Left kidney (tissue), 2 donors: ENCODE measurements around the gene KLK8. TPM values are rescaled to one million over a fixed set of nuclear protein-coding genes. Genes with fewer than 3 reads are reported as not detected.
"Not testable (repeated sequence)": the region's sequence is repeated elsewhere in the genome, so short reads cannot be mapped to it uniquely, and the experiment has no call there.

Experiments
- DNase-seq: peaks from one replicate; pipeline ENCODE4 v3.0.0-alpha.2; 2013
- polyA plus RNA-seq: library from polyadenylated mRNA; unstranded; fragments of 120-200 nt; gene quantifications from one replicate; pipeline ENCODE4 v1.2.1, GENCODE V29; 2013; ENCODE audit not compliant: insufficient read length

Gene KLK8
- polyA plus RNA-seq, 1 donor, result 3.9 TPM

GRCh38 chr19:50983625-50984292 lies 17.6 kb downstream of the KLK8 start, which contains the start of gene KLK7:
KLK7 (minus strand) TSS chr19:50983917; CDS start chr19:50982399, 1,518 bp downstream.
- DNase-seq, result no peak

- no peak for DNase-seq
Measured at GRCh38 chr19:50982186-50982585, 19.2 kb downstream of the KLK8 start.

GRCh38 chr19:50981587-50982146 lies 19.7 kb downstream of the KLK8 start:
- DNase-seq, result no peak

GRCh38 chr19:50980208-50980607 lies 21.2 kb downstream of the KLK8 start:
- DNase-seq, result no peak

- DNase-seq, result no peak
Measured at GRCh38 chr19:50979758-50980157, 21.6 kb downstream of the KLK8 start.

- DNase-seq, result no peak
Measured at GRCh38 chr19:50978772-50979390, 22.5 kb downstream of the KLK8 start.

GRCh38 chr19:50977626-50978025 lies 23.8 kb downstream of the KLK8 start:
- DNase-seq, result no peak

GRCh38 chr19:50975766-50976165 lies 25.6 kb downstream of the KLK8 start:
- DNase-seq, result no peak

- DNase-seq, result no peak
Measured at GRCh38 chr19:50974702-50975556, 26.5 kb downstream of the KLK8 start.

- DNase-seq, result no peak
Measured at GRCh38 chr19:50972795-50973376, 28.5 kb downstream of the KLK8 start.

GRCh38 chr19:50969810-50970209 lies 31.6 kb downstream of the KLK8 start:
- not testable (repeated sequence) for DNase-seq

GRCh38 chr19:50969413-50969760 lies 32.0 kb downstream of the KLK8 start, which contains the start of gene KLK6:
KLK6 (minus strand) TSS chr19:50969591; CDS start chr19:50968104, 1,487 bp downstream.
- DNase-seq, result no peak

GRCh38 chr19:50968716-50969412 lies 32.5 kb downstream of the KLK8 start:
- DNase-seq, result peak; percentile 71

- DNase-seq, result no peak
Measured at GRCh38 chr19:50967929-50968715, 33.3 kb downstream of the KLK8 start.

- DNase-seq, result no peak
Measured at GRCh38 chr19:50964266-50964665, 37.1 kb downstream of the KLK8 start.

GRCh38 chr19:50963381-50963780 lies 38.0 kb downstream of the KLK8 start:
- DNase-seq, result no peak

- no peak for DNase-seq
Measured at GRCh38 chr19:50962245-50962644, 39.2 kb downstream of the KLK8 start.

GRCh38 chr19:50959731-50960500 lies 41.5 kb downstream of the KLK8 start:
- no peak for DNase-seq

GRCh38 chr19:50957587-50957986 lies 43.8 kb downstream of the KLK8 start:
- no peak for DNase-seq

- DNase-seq, result no peak
Measured at GRCh38 chr19:50952910-50953309, 48.5 kb downstream of the KLK8 start, which contains the start of gene KLK5. KLK5 (minus strand) TSS chr19:50953038; CDS start chr19:50952657, 381 bp downstream.
